Activated naive CD4-positive, alpha-beta T cell treated with anti-CD3 and anti-CD28 coated beads for 36 hours (primary cell): Measurements from ENCODE around the gene SLC35G6. TPM values are rescaled to one million over a fixed set of nuclear protein-coding genes. Genes with fewer than 3 reads are reported as not detected.

Source experiments
- CTCF ChIA-PET: fragments of 350-600 bp; sonication (Branson Sonifier 250); formaldehyde crosslinking; loops from one replicate; lab custom pipeline; 2021; ENCODE audit warnings: antibody characterized with exemption; lab: Charles Lee
- DNase-seq: peaks from one replicate; pipeline ENCODE4 v3.0.0-alpha.2; 2020
- H3K27ac Mint-ChIP-seq: one replicate; pipeline ENCODE4 v1.8.0; 2021; ENCODE audit warnings: mild to moderate bottlenecking, mixed read lengths
- H3K27me3 Mint-ChIP-seq: one replicate; pipeline ENCODE4 v1.8.0; 2021; ENCODE audit warnings: low read depth, mixed read lengths
- H3K36me3 Mint-ChIP-seq: one replicate; pipeline ENCODE4 v1.8.0; 2021; ENCODE audit warnings: low read depth, mixed read lengths
- H3K4me1 Mint-ChIP-seq: one replicate; pipeline ENCODE4 v1.8.0; 2021; ENCODE audit warnings: low read depth, mixed read lengths
- H3K4me3 Mint-ChIP-seq: one replicate; pipeline ENCODE4 v1.8.0; 2021; ENCODE audit warnings: mild to moderate bottlenecking, moderate library complexity, mixed read lengths
- H3K9me3 Mint-ChIP-seq: one replicate; pipeline ENCODE4 v1.8.0; 2021; ENCODE audit warnings: mixed read lengths
- intact Hi-C: fragments of 100-400 bp; cut with micrococcal nuclease; formaldehyde crosslinking; loops from one replicate; pipeline ENCODE4 v1.15.1; 2023
- total RNA-seq, 2 experiments: library from RNA; stranded (reverse); gene quantifications; one replicate each; pipeline ENCODE4 v1.2.3, GENCODE V29; 2021

SLC35G6 gene
- total RNA-seq, 2 experiments from 2014 or later, result not detected

GRCh38 chr17:7483255-7484066 is 2.2 kb downstream of the SLC35G6 start:
- H3K9me3 Mint-ChIP-seq, result no peaks in the 10 kb centered on the region
- H3K36me3 Mint-ChIP-seq, result peaks cover 22% of the 10 kb centered on the region
- peaks cover 66% of the 10 kb centered on the region for H3K4me1 Mint-ChIP-seq
- peak; percentile 97 for DNase-seq
- intact Hi-C loops, result loop anchor here (1.0 to 10.0 kb wide), 16 partner anchors 28 to 841 kb away; partner anchors contain the start of genes DVL2, ELP5, KDM6B and KIAA0753
- H3K4me3 Mint-ChIP-seq, result peak overlapping the region; percentile 93
- H3K27me3 Mint-ChIP-seq, result no peaks in the 10 kb centered on the region
- CTCF ChIA-PET, result interaction anchor here (0.6 to 4.5 kb wide), 3 partner anchors 30 to 146 kb away, joined by 3 to 23 read pairs (median 4); partner anchors contain the start of gene TMEM102
- peak overlapping the region; percentile 100 for H3K27ac Mint-ChIP-seq

- CTCF ChIA-PET, result interaction anchor here (0.6 to 4.5 kb wide), 3 partner anchors 30 to 147 kb away, joined by 3 to 23 read pairs (median 3); partner anchors contain the start of gene TMEM102
- H3K4me3 Mint-ChIP-seq, result peak within 1 kb of the TSS; percentile 93
- peaks cover 70% of the 10 kb centered on the region for H3K4me1 Mint-ChIP-seq
- intact Hi-C loops, result loop anchor here (1.0 to 10.0 kb wide), 16 partner anchors 29 to 842 kb away; partner anchors contain the start of genes DVL2, ELP5, KDM6B and KIAA0753
- peak within 1 kb of the TSS; percentile 100 for H3K27ac Mint-ChIP-seq
- H3K9me3 Mint-ChIP-seq, result no peaks in the 10 kb centered on the region
- H3K36me3 Mint-ChIP-seq, result peaks cover 24% of the 10 kb centered on the region
- DNase-seq, result peak; percentile 95
- H3K27me3 Mint-ChIP-seq, result no peaks in the 10 kb centered on the region
Measured at GRCh38 chr17:7484067-7484918, 3.0 kb downstream of the SLC35G6 start, which contains the start of gene POLR2A. POLR2A (plus strand) TSS chr17:7484366.

GRCh38 chr17:7484919-7485377 is 3.7 kb downstream of the SLC35G6 start:
- Mint-ChIP-seq H3K4me3 (peak overlapping the region; percentile 93), H3K4me1 (peaks cover 74% of the 10 kb centered on the region), H3K27me3 (no peaks in the 10 kb centered on the region), H3K9me3 (no peaks in the 10 kb centered on the region), H3K36me3 (peaks cover 24% of the 10 kb centered on the region), H3K27ac (peak overlapping the region; percentile 100)
- CTCF ChIA-PET, result interaction anchor here (0.6 to 4.5 kb wide), 5 partner anchors 20 to 76 kb away, joined by 3 to 23 read pairs (median 4); partner anchors contain the start of gene TMEM102
- intact Hi-C loops, result loop anchor here (1.0 to 10.0 kb wide), 16 partner anchors 30 to 843 kb away; partner anchors contain the start of genes DVL2, ELP5, KDM6B and KIAA0753
- no peak for DNase-seq

GRCh38 chr17:7486181-7486580 is 4.9 kb downstream of the SLC35G6 start:
- Mint-ChIP-seq H3K27me3 (no peaks in the 10 kb centered on the region), H3K27ac (peak overlapping the region; percentile 71), H3K9me3 (no peaks in the 10 kb centered on the region), H3K4me1 (peaks cover 73% of the 10 kb centered on the region), H3K36me3 (peaks cover 28% of the 10 kb centered on the region), H3K4me3 (peak overlapping the region; percentile 93)
- CTCF ChIA-PET, result interaction anchor here (0.6 to 4.5 kb wide), 6 partner anchors 28 to 214 kb away, joined by 3 to 23 read pairs (median 4); partner anchors contain the start of gene TMEM102
- DNase-seq, result no peak
- intact Hi-C loops, result loop anchor here (10.0 kb wide), 1 partner anchor 669 kb away; the partner anchor contains the start of gene PER1

- no peaks in the 10 kb centered on the region for H3K9me3 Mint-ChIP-seq
- H3K4me1 Mint-ChIP-seq, result peaks cover 72% of the 10 kb centered on the region
- no peak overlapping the region for H3K4me3 Mint-ChIP-seq
- H3K27me3 Mint-ChIP-seq, result no peaks in the 10 kb centered on the region
- intact Hi-C loops, result no loop called here
- CTCF ChIA-PET, result interaction anchor here (0.8 to 1.2 kb wide), 3 partner anchors 16 to 53 kb away, joined by 3 to 4 read pairs (median 3); no protein-coding TSS in a partner anchor
- peaks cover 35% of the 10 kb centered on the region for H3K36me3 Mint-ChIP-seq
- no peak for DNase-seq
- no peak overlapping the region for H3K27ac Mint-ChIP-seq
Measured at GRCh38 chr17:7490144-7490543, 8.9 kb downstream of the SLC35G6 start.

GRCh38 chr17:7491583-7491982 is 10.3 kb downstream of the SLC35G6 start:
- H3K9me3 Mint-ChIP-seq, result no peaks in the 10 kb centered on the region
- no peak overlapping the region for H3K4me3 Mint-ChIP-seq
- CTCF ChIA-PET, result interaction anchor here (1.2 kb wide), 1 partner anchor 38 kb away, joined by 3 read pairs; no protein-coding TSS in a partner anchor
- no peak for DNase-seq
- no peak overlapping the region for H3K27ac Mint-ChIP-seq
- peaks cover 39% of the 10 kb centered on the region for H3K36me3 Mint-ChIP-seq
- intact Hi-C loops, result no loop called here
- no peaks in the 10 kb centered on the region for H3K27me3 Mint-ChIP-seq
- peaks cover 61% of the 10 kb centered on the region for H3K4me1 Mint-ChIP-seq

- intact Hi-C loops, result no loop called here
- H3K4me3 Mint-ChIP-seq, result no peak overlapping the region
- peaks cover 41% of the 10 kb centered on the region for H3K4me1 Mint-ChIP-seq
- CTCF ChIA-PET, result interaction anchor here (0.5 kb wide), 1 partner anchor 125 kb away, joined by 3 read pairs; no protein-coding TSS in a partner anchor
- no peaks in the 10 kb centered on the region for H3K9me3 Mint-ChIP-seq
- H3K27ac Mint-ChIP-seq, result no peak overlapping the region
- no peaks in the 10 kb centered on the region for H3K27me3 Mint-ChIP-seq
- no peak for DNase-seq
- H3K36me3 Mint-ChIP-seq, result peaks cover 45% of the 10 kb centered on the region
Measured at GRCh38 chr17:7493941-7494340, 12.7 kb downstream of the SLC35G6 start.

GRCh38 chr17:7495906-7496434 is 14.7 kb downstream of the SLC35G6 start:
- H3K27ac Mint-ChIP-seq, result no peak overlapping the region

GRCh38 chr17:7496470-7497183 is 15.4 kb downstream of the SLC35G6 start:
- Mint-ChIP-seq H3K9me3 (no peaks in the 10 kb centered on the region), H3K27me3 (no peaks in the 10 kb centered on the region), H3K4me1 (peaks cover 22% of the 10 kb centered on the region), H3K27ac (no peak overlapping the region), H3K36me3 (peaks cover 60% of the 10 kb centered on the region), H3K4me3 (no peak overlapping the region)
- CTCF ChIA-PET, result interaction anchor here (0.7 to 1.5 kb wide), 3 partner anchors 17 to 64 kb away, joined by 3 to 5 read pairs (median 3); no protein-coding TSS in a partner anchor
- intact Hi-C loops, result no loop called here
- no peak for DNase-seq

More at GRCh38 chr17:7495906-7496434, 14.7 kb downstream of the SLC35G6 start:
- no peak for DNase-seq
- CTCF ChIA-PET, result interaction anchor here (0.6 to 1.5 kb wide), 2 partner anchors 19 to 65 kb away, joined by 3 read pairs; no protein-coding TSS in a partner anchor
- Mint-ChIP-seq H3K27me3 (no peaks in the 10 kb centered on the region), H3K36me3 (peaks cover 53% of the 10 kb centered on the region), H3K4me3 (no peak overlapping the region), H3K9me3 (no peaks in the 10 kb centered on the region), H3K4me1 (peaks cover 25% of the 10 kb centered on the region)
- intact Hi-C loops, result no loop called here

GRCh38 chr17:7497228-7497627 is 16.0 kb downstream of the SLC35G6 start:
- DNase-seq, result no peak
- H3K27me3 Mint-ChIP-seq, result no peaks in the 10 kb centered on the region
- no peaks in the 10 kb centered on the region for H3K9me3 Mint-ChIP-seq
- H3K27ac Mint-ChIP-seq, result no peak overlapping the region
- H3K4me1 Mint-ChIP-seq, result peaks cover 16% of the 10 kb centered on the region
- no peak overlapping the region for H3K4me3 Mint-ChIP-seq
- H3K36me3 Mint-ChIP-seq, result peaks cover 65% of the 10 kb centered on the region
- CTCF ChIA-PET, result interaction anchor here (0.6 to 1.5 kb wide), 4 partner anchors 16 to 88 kb away, joined by 3 to 5 read pairs (median 3); no protein-coding TSS in a partner anchor
- intact Hi-C loops, result no loop called here
